GM10266 (cell line): ENCODE data around the gene PDE4A.

Source experiments
- DNase-seq: peaks from one replicate; pipeline ENCODE4 v3.0.0; 2012; ENCODE audit errors: extremely low spot score
- TF ChIP-seq, protein P1 (sequence below): IDR thresholded peaks from 2 replicates; pipeline ENCODE4 v1.5.1; 2012; ENCODE audit warnings: mild to moderate bottlenecking, low read depth; ENCODE audit not compliant: control insufficient read depth, insufficient read depth; ENCODE audit errors: missing control alignments

Gene PDE4A

DNA sequence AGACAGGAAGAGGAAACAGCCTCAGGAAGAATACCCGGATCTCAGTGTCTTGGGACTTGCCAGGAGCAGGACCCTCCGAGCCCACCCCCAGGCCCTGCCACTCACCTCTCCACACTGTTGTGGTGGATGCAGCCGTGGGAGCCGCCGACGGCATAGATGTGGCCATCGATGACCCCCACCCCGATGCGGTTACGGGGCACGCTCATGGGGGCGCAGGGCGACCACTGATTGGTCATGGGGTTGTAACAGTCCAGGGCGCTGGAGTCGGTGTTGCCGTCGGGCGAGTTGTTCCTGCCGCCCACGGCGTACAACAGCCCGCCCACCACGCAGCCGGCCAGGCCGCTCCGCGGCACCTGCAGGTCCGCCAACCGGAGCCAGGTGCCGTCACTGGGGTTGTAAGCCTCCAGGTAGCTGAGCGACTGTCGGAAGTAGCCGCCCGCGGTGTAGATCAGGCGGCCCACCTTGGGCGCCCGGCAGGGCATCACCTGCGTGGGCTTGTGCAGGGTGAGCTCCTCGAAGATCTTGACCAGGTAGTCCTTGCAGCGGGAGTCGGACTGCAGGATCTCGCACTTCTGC, 71.2 kb downstream of the PDE4A start:
- TF ChIP-seq, protein P1, sequence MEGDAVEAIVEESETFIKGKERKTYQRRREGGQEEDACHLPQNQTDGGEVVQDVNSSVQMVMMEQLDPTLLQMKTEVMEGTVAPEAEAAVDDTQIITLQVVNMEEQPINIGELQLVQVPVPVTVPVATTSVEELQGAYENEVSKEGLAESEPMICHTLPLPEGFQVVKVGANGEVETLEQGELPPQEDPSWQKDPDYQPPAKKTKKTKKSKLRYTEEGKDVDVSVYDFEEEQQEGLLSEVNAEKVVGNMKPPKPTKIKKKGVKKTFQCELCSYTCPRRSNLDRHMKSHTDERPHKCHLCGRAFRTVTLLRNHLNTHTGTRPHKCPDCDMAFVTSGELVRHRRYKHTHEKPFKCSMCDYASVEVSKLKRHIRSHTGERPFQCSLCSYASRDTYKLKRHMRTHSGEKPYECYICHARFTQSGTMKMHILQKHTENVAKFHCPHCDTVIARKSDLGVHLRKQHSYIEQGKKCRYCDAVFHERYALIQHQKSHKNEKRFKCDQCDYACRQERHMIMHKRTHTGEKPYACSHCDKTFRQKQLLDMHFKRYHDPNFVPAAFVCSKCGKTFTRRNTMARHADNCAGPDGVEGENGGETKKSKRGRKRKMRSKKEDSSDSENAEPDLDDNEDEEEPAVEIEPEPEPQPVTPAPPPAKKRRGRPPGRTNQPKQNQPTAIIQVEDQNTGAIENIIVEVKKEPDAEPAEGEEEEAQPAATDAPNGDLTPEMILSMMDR = no peak
- DNase-seq = no peak

DNA sequence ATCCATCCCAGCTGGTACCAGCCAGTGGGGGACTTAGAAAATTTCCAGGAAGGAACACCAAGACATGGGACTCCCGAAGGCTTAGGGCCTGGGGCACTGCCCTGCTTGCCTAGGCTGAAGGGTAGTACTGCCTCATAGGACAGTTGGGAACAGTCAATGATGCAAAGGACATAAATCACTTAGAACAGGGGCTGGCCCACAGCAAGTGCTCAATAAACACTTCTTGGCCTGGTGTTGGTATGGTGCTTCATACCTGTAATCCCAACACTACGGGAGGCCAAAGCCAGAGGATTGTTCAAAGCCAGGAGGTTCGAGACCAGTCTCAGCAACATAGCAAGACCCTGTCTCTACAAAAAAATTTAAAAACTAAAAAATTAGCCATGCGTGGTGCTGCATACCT, 77.0 kb downstream of the PDE4A start:
- TF ChIP-seq, protein P1 = no peak
- DNase-seq = no peak

DNA sequence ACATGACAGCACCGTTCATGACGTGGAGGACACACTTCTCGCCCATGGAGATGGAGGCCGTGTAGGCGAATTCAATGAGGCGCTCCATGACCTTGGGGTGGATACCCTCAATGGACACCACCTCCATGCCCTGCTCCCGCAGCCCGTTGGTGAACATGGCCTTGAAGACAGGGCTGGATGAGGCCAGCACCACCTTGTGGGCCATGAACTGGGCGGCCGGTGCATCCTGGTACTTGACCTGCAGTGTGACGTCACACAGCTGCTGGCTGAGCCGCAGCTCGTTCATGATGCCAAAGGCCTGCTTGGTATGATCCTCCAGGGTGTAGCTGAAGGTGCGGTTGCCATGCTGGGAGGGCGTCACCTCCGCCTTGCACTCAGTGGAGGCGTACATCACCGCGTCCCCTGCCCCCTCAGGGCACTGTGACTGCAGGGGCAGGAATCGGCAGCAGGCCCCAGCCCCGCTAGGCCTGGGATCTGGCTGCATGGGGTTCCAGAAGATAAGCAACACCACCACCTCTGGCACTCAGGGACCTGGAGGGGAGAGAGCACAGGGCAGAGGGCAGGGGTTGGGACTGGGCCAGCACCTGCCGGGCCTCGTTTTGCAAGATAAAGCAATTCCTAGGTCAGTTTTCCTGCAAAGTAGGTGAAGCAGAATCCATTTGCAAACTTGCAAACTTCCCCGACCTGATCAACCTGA, 79.4 kb downstream of the PDE4A start:
- DNase-seq = no peak
- TF ChIP-seq, protein P1 = no peak

DNA sequence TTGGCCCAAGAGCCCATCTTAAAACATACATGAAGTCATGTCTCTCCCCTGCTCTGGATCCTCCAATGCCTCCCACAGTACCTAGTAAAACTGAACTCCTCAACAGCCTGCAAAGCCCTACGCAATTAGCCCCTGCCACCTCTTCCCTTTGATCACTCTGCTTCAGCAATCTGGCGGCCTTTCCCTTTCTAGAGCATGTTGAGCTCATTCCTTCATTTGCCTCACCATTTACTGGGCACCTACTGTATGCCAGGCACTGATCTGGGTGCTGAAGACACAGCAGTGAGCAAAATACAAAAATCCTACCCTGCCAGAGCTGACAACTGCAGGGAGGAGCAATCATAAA, 79.9 kb downstream of the PDE4A start:
- peak; percentile 8 for DNase-seq
- TF ChIP-seq, protein P1 = no peak

DNA sequence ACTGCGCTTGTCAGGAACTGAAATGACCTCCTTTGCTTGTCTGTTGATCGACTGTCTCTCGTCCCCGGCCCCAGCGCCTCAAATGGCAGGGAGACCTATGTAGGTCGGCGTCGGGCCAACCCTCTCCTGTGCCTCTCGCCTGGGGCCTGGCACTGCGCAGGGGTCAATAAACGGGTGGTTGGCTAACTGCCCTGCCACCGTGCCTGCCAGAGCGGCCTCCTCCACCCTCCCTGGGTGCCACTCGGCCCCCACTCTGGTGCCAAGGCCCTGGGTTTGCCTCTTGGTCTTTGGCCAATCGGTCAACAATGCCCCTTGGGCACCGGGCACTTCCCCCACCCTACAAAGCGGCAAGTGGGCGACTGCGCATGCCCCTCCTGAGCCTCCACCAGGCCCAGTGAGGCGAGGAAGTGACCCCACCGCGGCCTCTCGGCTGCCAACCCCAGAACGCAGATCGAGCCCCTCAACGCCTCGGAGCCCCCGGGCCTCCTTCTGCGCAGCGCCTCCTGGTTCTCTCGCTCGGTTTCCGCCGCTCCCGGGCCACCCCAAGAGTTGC, 81.7 kb downstream of the PDE4A start:
- DNase-seq = peak; percentile 76
- TF ChIP-seq, protein P1 = no peak

DNA sequence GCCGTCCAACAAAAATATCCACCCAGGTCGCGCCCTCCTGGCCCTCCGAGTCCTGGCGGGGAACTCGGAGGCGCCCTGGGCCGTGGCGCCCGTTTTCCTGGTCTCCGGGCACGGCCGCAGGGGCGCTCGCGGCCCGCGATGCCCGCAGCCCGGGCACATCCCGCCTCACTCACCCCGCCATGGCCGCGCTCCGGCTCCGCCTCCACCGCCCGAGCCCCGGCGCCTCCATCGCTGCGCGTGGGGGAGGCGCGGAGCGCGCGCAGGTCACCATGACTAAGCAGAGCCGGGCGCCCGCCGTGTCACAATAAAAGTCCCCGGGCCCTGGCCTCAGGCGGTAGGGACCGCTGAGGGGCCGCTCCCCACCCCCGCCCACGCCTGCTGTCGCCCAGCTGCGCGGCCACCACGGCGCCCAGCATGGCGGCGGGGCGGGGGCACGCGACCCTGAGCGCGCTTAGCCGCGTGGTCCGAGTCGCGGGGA, 82.2 kb downstream of the PDE4A start:
- TF ChIP-seq, protein P1 = no peak

DNA sequence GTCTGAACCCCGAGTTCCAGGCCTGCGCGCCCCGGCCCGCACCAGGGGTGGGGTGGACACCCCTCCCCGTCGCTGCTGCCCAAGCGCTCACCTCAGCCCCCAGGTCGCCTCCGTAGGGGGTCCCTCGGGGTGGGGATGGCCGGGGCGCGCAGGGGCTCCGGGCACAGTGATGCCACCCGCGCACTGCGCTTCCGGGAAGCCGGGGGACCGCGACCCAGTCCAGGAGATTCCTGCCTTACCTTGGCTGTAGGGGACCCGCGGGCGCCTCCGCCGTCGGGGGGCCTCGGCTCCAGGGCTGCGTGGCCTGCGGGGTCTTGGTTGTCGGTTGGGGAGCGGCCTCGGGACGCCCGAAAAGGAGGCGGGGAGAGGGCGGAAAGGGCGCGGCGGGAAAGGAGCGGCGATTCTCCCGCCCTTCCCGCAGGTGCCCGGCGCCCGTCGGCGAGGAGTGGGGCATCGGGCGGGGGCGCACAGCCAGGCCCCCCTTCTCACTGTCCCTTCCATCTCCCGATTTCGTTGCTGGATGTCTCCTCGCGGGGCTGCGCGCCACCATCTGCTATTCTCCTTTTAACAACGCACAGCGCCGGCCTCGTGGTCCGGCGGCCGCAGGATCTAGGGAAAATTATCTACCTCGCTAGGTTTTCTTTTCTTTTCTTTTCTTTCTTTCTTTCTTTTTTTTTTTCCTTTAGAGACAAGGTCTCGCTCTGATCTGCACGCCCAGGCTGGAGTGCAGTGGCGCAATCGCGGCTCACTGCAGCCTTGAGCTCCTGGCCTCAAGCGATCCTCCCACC, 82.9 kb downstream of the PDE4A start, which contains the start of gene KEAP1:
KEAP1 (minus strand) TSS at position 355 of the 788 bp plus-strand sequence. CDS start 3,323 bp downstream, outside the sequence.
- TF ChIP-seq, protein P1 = no peak
- DNase-seq = peak; percentile 65

More for the DNA sequence above, 82.2 kb downstream of the PDE4A start:
- peak; percentile 98 for DNase-seq
